IPS-15b (cell line): ENCODE measurements around the gene SLC22A2.

ENCODE experiments used
- H3K27me3 ChIP-seq: one replicate; pipeline ENCODE4 v1.6.1; 2013; ENCODE audit warnings: low read length; ENCODE audit not compliant: control insufficient read depth, insufficient read depth
- H3K36me3 ChIP-seq: one replicate; pipeline ENCODE4 v1.6.1; 2013; ENCODE audit warnings: low read length; ENCODE audit not compliant: control insufficient read depth, insufficient read depth
- H3K4me1 ChIP-seq: one replicate; pipeline ENCODE4 v1.6.1; 2013; ENCODE audit warnings: mild to moderate bottlenecking, low read length; ENCODE audit not compliant: control insufficient read depth, insufficient read depth
- H3K4me3 ChIP-seq: one replicate; pipeline ENCODE4 v1.5.1; 2013; ENCODE audit warnings: low read depth, low read length
- H3K9ac ChIP-seq: one replicate; pipeline ENCODE4 v1.6.1; 2013; ENCODE audit warnings: low read depth, mild to moderate bottlenecking, low read length
- H3K9me3 ChIP-seq: one replicate; pipeline ENCODE4 v1.6.1; 2013; ENCODE audit warnings: mild to moderate bottlenecking, low read length; ENCODE audit not compliant: control insufficient read depth, insufficient read depth

The SLC22A2 gene

DNA sequence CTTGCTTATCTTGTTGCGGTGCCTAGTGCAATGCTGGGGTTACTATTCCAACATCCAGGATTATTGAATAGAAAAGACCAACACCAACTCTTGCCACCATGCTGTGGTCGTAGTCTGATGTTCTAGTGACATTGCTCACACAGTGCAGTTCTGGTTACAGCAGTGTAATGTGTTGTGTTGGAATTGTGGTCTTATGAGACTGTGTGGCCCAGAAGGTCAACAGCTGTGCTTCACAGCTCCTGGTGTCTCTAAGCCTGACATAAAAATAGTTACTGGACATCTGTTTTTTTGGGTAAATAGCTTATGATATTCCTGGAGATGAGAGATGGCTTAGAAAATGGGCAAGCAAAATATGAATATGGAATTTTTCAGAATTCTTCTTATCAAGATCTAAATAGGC is 57.6 kb downstream of the SLC22A2 start:
- H3K27me3 ChIP-seq = no peaks in the 10 kb centered on the region
- H3K9ac ChIP-seq = no peak overlapping the region
- no peaks in the 10 kb centered on the region for H3K36me3 ChIP-seq
- H3K4me3 ChIP-seq = no peak overlapping the region
- no peaks in the 10 kb centered on the region for H3K4me1 ChIP-seq
- no peaks in the 10 kb centered on the region for H3K9me3 ChIP-seq

DNA sequence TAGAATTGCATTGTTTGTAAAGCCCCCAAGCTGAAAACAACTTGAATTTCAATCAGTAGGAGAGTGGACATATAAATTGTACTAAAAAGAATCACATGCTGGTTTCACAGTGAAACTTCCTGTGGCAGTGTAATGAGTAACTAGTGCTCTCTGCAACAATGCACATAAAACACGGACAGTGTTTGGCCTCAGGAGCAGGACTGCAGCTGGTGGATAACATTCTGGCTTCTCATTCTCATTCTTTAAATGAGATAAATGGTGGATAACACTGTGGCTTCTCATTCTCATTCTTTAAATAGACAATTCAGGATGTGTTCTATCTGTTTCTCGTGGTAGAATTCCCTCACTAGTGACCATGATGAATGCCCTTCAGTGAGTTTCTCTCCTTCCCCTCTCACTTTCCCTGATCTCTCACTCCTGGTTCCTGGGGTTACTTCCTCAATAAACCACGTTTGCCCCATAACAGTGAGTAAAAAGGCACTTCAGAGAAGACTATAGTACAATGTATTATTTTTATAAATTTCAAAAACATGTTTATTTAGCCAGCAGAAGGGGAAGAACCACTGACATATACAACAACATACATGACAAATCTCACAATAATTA is 59.9 kb downstream of the SLC22A2 start:
- H3K27me3 ChIP-seq = no peaks in the 10 kb centered on the region
- H3K4me1 ChIP-seq = no peaks in the 10 kb centered on the region
- no peaks in the 10 kb centered on the region for H3K9me3 ChIP-seq
- no peaks in the 10 kb centered on the region for H3K36me3 ChIP-seq
- no peak overlapping the region for H3K9ac ChIP-seq
- H3K4me3 ChIP-seq = no peak overlapping the region

DNA sequence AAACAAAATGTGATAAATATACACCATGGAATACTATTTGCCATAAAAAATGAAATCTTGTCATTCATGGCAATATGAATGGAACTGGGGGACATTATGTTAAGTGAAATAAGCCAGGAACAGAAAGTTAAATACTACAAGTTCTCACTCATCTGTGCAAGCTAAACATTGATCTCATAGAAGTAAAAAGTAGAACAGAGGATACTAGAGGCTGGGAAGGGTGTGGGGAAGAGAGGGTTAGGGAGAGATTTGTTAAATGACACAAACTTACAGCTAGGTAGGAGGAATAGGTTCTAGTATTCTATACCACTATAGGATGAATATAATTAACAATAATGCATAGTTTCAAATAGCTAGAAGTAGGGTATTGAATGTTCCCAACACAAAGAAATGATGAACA is 61.0 kb downstream of the SLC22A2 start:
- Histone ChIP-seq H3K4me3 (no peak overlapping the region), H3K4me1 (no peaks in the 10 kb centered on the region), H3K9me3 (no peaks in the 10 kb centered on the region), H3K36me3 (no peaks in the 10 kb centered on the region), H3K9ac (no peak overlapping the region), H3K27me3 (no peaks in the 10 kb centered on the region)

DNA sequence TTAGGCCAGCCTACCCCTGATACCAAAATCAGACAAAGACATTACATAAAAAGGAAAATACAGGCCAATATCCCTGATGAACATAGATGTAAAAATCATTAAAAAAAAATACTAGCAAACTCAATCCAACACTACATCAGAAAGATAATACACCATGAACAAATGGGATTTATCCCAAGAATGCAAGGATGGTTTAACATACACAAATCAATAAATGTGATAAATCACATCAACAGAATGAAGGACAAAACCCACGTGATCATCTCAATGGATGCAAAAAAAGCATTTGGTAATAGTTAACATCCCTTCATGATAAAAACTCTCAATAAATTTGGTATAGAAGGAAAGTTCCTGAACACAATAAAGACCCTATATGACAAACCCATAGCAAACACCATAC is 63.8 kb downstream of the SLC22A2 start:
- no peaks in the 10 kb centered on the region for H3K27me3 ChIP-seq
- no peak overlapping the region for H3K9ac ChIP-seq
- no peaks in the 10 kb centered on the region for H3K9me3 ChIP-seq
- no peaks in the 10 kb centered on the region for H3K36me3 ChIP-seq
- no peaks in the 10 kb centered on the region for H3K4me1 ChIP-seq
- no peak overlapping the region for H3K4me3 ChIP-seq

DNA sequence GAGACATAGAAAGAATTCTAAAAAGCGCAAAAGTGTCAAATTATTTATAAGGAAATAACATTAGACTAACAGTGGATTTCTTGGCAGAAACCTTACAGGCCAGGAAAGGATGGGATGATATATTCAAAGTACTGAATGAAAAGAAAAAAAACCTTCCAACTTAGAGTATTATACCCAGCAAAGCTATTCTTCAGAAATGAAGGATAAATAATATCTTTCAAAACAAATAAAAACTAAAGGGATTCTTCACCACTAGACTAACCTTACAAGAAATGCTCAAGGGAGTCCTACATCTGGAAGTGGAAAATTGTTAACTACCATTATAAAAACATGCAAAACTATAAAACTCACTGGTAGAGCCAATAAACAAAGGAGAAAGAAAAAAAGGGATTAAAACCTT is 65.8 kb downstream of the SLC22A2 start:
- H3K4me3 ChIP-seq = no peak overlapping the region
- no peaks in the 10 kb centered on the region for H3K9me3 ChIP-seq
- no peaks in the 10 kb centered on the region for H3K4me1 ChIP-seq
- no peak overlapping the region for H3K9ac ChIP-seq
- no peaks in the 10 kb centered on the region for H3K27me3 ChIP-seq
- no peaks in the 10 kb centered on the region for H3K36me3 ChIP-seq

DNA sequence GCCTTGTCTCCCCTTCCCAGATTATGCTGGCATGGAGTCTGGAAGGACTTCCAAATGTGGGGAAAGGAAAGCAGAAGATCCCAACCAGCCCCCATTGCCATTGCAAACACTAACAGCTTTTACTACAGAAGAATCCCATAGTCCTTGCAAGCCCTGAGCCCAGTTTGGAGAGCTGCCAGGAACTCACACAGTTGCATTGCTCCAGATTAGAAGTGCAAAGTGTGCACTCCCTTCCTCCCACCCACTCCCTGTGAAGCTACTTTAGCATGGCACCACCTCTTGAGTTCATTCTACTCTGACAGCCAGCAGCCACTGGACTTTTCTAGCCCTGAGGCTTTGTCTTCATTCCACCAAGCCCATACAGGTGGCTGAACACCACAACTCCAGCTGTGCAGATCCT is 67.6 kb downstream of the SLC22A2 start:
- H3K36me3 ChIP-seq = no peaks in the 10 kb centered on the region
- H3K9ac ChIP-seq = no peak overlapping the region
- H3K27me3 ChIP-seq = no peaks in the 10 kb centered on the region
- H3K4me1 ChIP-seq = no peaks in the 10 kb centered on the region
- H3K9me3 ChIP-seq = no peaks in the 10 kb centered on the region
- H3K4me3 ChIP-seq = no peak overlapping the region

DNA sequence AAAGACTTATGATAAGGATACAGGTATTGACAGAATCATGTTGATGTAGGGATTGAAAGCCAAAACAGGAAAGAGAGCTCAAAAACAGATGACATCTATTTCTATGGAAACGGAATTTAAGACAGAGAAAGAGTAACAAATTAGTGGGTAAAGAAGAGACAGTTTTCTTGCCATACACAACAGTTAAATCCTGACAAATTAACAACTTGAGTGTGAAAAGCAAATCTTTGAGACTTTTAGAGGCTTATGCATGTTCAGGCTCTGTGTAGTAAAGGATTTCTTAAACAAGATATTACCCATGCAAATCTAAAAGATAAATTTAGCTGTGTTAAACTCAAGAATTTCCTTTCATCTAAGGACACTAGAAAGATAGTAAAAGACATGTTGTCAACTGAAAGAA is 68.5 kb downstream of the SLC22A2 start:
- Histone ChIP-seq H3K9me3 (no peaks in the 10 kb centered on the region), H3K4me1 (no peaks in the 10 kb centered on the region), H3K36me3 (no peaks in the 10 kb centered on the region), H3K9ac (no peak overlapping the region), H3K4me3 (no peak overlapping the region), H3K27me3 (no peaks in the 10 kb centered on the region)

DNA sequence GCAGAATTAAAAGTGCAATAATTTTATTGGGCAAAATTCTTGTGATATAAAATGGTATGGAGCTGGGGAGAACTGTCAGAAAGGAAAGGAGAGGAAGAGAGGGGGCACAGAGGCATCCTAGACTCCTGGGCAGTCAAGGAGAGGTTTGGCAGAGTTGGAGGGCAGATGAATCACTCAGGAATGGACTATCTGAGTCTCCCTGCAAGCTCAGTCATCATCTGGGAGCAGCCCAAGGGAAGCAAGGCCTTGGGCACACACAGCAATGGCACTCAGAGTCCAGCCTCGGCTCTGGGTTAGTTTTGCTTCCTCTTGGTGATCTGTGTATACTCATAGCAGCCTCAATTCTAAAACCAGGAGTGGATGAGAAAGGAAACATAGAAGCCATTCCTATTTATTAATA is 69.8 kb downstream of the SLC22A2 start:
- H3K9me3 ChIP-seq = no peaks in the 10 kb centered on the region
- H3K27me3 ChIP-seq = no peaks in the 10 kb centered on the region
- H3K4me3 ChIP-seq = no peak overlapping the region
- no peaks in the 10 kb centered on the region for H3K4me1 ChIP-seq
- no peaks in the 10 kb centered on the region for H3K36me3 ChIP-seq
- H3K9ac ChIP-seq = no peak overlapping the region

DNA sequence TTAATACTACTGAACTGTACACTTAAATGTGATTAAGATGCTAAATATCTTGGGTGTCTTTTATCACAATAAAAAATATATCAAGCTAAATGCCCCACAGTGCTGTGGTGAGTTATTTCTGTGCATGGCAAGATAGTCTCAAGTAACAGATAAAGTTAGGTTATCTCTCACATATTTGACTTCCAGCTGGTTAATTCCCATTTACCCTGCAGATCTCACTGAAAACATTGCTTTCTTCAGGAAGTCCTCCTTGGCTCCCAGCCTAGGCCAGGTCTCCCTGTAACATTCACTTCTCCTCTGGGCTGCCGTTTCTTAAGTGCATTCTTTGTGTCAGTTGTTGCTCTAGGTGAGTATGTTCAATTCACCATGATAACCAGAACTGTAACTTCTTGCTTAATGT is 77.9 kb downstream of the SLC22A2 start:
- no peaks in the 10 kb centered on the region for H3K27me3 ChIP-seq
- H3K36me3 ChIP-seq = no peaks in the 10 kb centered on the region
- peaks cover 9% of the 10 kb centered on the region for H3K4me1 ChIP-seq
- no peaks in the 10 kb centered on the region for H3K9me3 ChIP-seq
- H3K4me3 ChIP-seq = no peak overlapping the region
- H3K9ac ChIP-seq = no peak overlapping the region

DNA sequence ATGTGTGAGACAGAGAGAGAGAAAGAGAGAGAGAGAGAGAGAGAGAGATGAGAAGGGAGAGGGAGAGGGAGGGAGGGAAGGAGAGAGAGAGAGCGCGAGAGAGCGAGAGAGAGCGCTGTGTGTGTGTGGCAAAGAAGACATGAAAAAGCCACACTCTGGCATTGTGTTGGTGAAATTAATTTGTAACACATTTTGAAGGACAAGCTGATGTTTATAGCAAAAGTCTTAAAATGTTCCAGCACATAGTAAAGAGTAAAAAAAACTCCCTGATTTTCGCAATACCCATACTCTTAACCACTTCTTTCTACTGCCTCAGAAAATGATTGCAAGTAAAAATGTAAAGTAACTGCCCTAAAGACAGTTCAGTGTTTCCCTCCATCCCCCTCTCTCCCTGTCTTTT is 80.3 kb downstream of the SLC22A2 start:
- Histone ChIP-seq H3K27me3 (no peaks in the 10 kb centered on the region), H3K9me3 (no peaks in the 10 kb centered on the region), H3K9ac (no peak overlapping the region), H3K4me3 (no peak overlapping the region), H3K36me3 (no peaks in the 10 kb centered on the region), H3K4me1 (peaks cover 16% of the 10 kb centered on the region)

DNA sequence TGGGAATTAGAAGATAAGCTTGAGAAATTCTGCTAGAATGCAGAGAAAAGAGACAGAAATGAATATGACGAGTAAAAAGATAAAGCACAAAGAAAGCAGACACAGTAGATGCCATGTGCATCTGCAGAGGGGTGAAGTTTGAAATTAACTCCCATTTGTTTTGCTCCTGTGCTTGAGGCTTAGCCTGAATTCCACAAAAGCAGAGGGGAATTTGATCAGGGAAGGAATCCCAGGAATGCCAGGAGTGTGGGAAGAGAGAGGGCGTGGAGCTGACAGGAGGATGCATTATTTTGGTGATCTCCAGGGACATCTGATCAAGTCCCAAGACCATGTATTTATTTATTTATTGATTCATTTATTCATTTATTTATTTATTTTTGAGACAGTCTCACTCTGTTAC is 81.4 kb downstream of the SLC22A2 start:
- H3K4me1 ChIP-seq = peaks cover 16% of the 10 kb centered on the region
- H3K27me3 ChIP-seq = no peaks in the 10 kb centered on the region
- H3K9me3 ChIP-seq = no peaks in the 10 kb centered on the region
- no peaks in the 10 kb centered on the region for H3K36me3 ChIP-seq
- H3K4me3 ChIP-seq = no peak overlapping the region
- no peak overlapping the region for H3K9ac ChIP-seq

DNA sequence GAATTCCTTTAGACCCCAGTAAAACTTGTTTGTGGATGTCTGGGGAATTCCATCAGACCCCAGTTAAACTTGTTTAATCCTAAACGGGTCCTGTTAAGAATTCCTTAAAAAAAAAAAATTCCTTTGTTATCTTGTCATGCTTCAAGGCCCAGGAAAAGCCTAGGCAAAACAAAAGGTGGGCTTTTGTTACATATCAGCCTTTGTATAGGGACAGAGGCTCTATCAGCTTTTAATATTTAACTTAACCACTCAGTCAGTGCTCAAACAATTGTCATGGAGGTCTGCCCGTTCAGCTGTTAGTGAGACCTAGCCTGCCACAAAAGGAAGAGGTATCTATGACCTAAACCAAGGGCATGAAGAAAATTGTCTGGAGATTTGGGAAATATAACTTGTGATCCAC is 83.9 kb downstream of the SLC22A2 start:
- H3K4me1 ChIP-seq = peaks cover 16% of the 10 kb centered on the region
- no peaks in the 10 kb centered on the region for H3K9me3 ChIP-seq
- no peaks in the 10 kb centered on the region for H3K27me3 ChIP-seq
- no peak overlapping the region for H3K4me3 ChIP-seq
- H3K9ac ChIP-seq = no peak overlapping the region
- no peaks in the 10 kb centered on the region for H3K36me3 ChIP-seq
